ENCODE data around the gene DCDC2C. TPM values are rescaled to one million over a fixed set of nuclear protein-coding genes. Genes with fewer than 3 reads are reported as not detected.

Gene DCDC2C
- total and polyA plus RNA-seq, 9 of the 15 experiments (the other 6 are each of a cell fraction or from before 2014, with no cell fraction given): not detected

- TF ChIP-seq ARID4B (CRISPR knock-in tag; IDR thresholded peaks at IDR 0.05): no peak
Observed at GRCh38 chr2:3857576-3857975, 154.2 kb downstream of the DCDC2C start (continued).

GRCh38 chr2:3864943-3865865 lies 161.8 kb downstream of the DCDC2C start:
- in situ Hi-C loops (cut with MboI): no loop called here
- no peak for FAIRE-seq
- TF ChIP-seq SMAD2 (IDR thresholded peaks at IDR 0.05; ENCODE audit: low read depth, low read length): no peak
- TF ChIP-seq ZBTB1 (CRISPR knock-in tag; IDR thresholded peaks at IDR 0.05; ENCODE audit: borderline replicate concordance, low read depth): no peak
- TF ChIP-seq ZNF766 (CRISPR knock-in tag; conservative IDR thresholded peaks at IDR 0.05): no peak
- TF ChIP-seq NCOA2 (IDR thresholded peaks at IDR 0.05; ENCODE audit: partially characterized antibody in 2 of 2): no peak
- no peak for TF ChIP-seq BMI1 (IDR thresholded peaks at IDR 0.05; ENCODE audit: low read length)
- TF ChIP-seq RBM39 (optimal IDR thresholded peaks at IDR 0.05; ENCODE audit: low read depth, low read length): no peak
- no peak for TF ChIP-seq MTA2 (IDR thresholded peaks at IDR 0.05; ENCODE audit: low read depth)
- TF ChIP-seq ZBTB43 (CRISPR knock-in tag; IDR thresholded peaks at IDR 0.05): no peak
- no peak for TF ChIP-seq L3MBTL2 (IDR thresholded peaks at IDR 0.05)
- TF ChIP-seq NR4A1 (CRISPR knock-in tag; IDR thresholded peaks at IDR 0.05): no peak
- no peak for TF ChIP-seq NR4A1 (tag; IDR thresholded peaks at IDR 0.05)
- no peak for TF ChIP-seq NELFE (IDR thresholded peaks at IDR 0.05; ENCODE audit: insufficient read depth, insufficient read length)
- TF ChIP-seq SUPT5H (IDR thresholded peaks at IDR 0.05): no peak

More at GRCh38 chr2:3864943-3865865, 161.8 kb downstream of the DCDC2C start:
- no peaks in the 10 kb centered on the region; a peak in 1 of 5 replicates for H3K27me3 ChIP-seq (ENCODE audit: control insufficient read depth in 2 of 2, insufficient read depth in 2 of 2, low read length in 2 of 2)
- H3K4me1 ChIP-seq (replicated peaks in 1 of 2; ENCODE audit: control insufficient read depth in 2 of 2, insufficient read depth in 2 of 2, low read length in 2 of 2): no peaks in the 10 kb centered on the region
- H3K4me2 ChIP-seq (ENCODE audit: insufficient read depth, low read length): no peak overlapping the region
- ChIA-PET CTCF (ENCODE audit: low intra/inter-chr PET ratio) (no interaction called here), POLR2A (interaction anchor here (0.6 kb wide), 1 partner anchor 107 kb away, joined by 3 read pairs; no protein-coding TSS in a partner anchor)
- no peaks in the 10 kb centered on the region for H3K9me1 ChIP-seq (ENCODE audit: control insufficient read depth, insufficient read depth, low read length)
- H3K4me3 ChIP-seq: no peak overlapping the region
- H3K79me2 ChIP-seq (ENCODE audit: control insufficient read depth, insufficient read depth, low read length): no peaks in the 10 kb centered on the region
- H3K27ac ChIP-seq (ENCODE audit: extremely low read depth, low read depth, low read length): no peak overlapping the region
- H4K20me1 ChIP-seq (replicated peaks; ENCODE audit: control insufficient read depth, insufficient read depth, low read length): no peaks in the 10 kb centered on the region
- DNase-seq (ENCODE audit: extremely low read depth in 1 of 4, low spot score in 3 of 4): no peak
- under 1% methylated on average over 16 of the region's 16 CpGs for WGBS (ENCODE audit: insufficient coverage, low coverage, missing lambda C conversion rate)
- H2AFZ ChIP-seq (ENCODE audit: low read depth, low read length): no peak overlapping the region
- intact Hi-C loops (cut with micrococcal nuclease): no loop called here
- BruUV-seq (replicated peaks): no TSS peak
- H3K36me3 ChIP-seq (ENCODE audit: control insufficient read depth, insufficient read depth, low read length): no peaks in the 10 kb centered on the region
- H3K9me3 ChIP-seq (replicated peaks; ENCODE audit: control insufficient read depth, insufficient read depth, low read depth, low read length): no peaks in the 10 kb centered on the region
- ATAC-seq: no peak
- H3K9ac ChIP-seq (ENCODE audit: insufficient read depth in 1 of 2, low read depth in 2 of 2, low read length in 2 of 2): no peak overlapping the region
